C4-2B (cell line): ENCODE results near the gene KCNQ1.

Experiments
- ZFX ChIP-seq: fragments of 450-650 bp; IDR thresholded peaks from 2 replicates; pipeline ENCODE4 v1.6.1; 2017
- TF ChIP-seq, protein P1 (sequence below): fragments of 450-650 bp; conservative IDR thresholded peaks from 2 replicates; pipeline ENCODE4 v1.5.1; 2017; ENCODE audit warnings: mild to moderate bottlenecking

DNA sequence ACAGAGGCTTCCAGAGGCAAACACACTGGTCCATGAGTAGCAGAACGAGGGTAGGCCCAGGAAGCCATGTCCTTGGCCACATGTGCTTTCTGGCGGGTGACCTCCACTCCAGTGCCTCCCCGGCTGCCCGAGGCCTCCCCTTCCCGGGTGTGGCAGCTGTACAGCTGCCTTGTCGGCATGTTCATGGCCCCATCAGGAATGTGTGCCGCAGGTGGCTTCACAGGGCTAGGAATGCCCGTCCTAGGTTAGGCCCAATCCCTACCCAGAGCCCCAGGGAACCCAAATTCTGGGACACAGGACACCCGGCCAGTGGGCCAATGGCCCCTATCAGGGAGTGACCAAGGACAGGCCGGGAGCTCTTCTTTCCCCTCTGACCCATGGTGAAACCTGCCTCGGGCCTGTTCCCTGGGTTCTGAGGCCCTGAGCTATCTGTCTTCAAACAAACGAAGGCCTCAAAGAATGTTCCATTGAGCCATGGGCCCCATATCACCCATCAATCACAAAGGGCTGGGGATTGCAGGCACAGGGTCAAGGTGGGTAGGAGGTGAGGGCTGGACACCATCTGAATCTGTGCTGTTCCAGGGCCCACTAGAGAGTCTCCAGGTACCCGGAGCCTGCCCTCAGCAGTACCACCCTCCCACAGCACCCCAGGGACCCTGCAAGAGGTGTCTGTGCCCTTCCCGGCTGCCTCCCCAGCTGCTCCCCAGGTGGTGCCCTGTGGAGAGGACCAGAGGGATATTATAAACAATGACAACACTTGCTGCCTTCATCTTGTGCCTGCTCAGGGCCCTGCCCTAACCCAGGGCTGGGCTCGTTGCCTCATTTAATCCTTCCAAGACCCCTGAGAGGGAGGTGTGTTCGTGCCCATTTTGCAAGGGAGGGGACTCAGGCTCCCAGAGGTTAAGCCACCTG is 444.8 kb downstream of the KCNQ1 start:
- TF ChIP-seq, protein P1, sequence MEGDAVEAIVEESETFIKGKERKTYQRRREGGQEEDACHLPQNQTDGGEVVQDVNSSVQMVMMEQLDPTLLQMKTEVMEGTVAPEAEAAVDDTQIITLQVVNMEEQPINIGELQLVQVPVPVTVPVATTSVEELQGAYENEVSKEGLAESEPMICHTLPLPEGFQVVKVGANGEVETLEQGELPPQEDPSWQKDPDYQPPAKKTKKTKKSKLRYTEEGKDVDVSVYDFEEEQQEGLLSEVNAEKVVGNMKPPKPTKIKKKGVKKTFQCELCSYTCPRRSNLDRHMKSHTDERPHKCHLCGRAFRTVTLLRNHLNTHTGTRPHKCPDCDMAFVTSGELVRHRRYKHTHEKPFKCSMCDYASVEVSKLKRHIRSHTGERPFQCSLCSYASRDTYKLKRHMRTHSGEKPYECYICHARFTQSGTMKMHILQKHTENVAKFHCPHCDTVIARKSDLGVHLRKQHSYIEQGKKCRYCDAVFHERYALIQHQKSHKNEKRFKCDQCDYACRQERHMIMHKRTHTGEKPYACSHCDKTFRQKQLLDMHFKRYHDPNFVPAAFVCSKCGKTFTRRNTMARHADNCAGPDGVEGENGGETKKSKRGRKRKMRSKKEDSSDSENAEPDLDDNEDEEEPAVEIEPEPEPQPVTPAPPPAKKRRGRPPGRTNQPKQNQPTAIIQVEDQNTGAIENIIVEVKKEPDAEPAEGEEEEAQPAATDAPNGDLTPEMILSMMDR: no peak
- no peak; the same call in 1 of the 2 replicates for TF ChIP-seq ZFX
